Activated naive CD4-positive, alpha-beta T cell treated with anti-CD3 and anti-CD28 coated beads, Interleukin-2, amount 50 U/mL, for 24 hours (primary cell): ENCODE results near the gene MOV10L1.

Experiments used
- H3K27ac Mint-ChIP-seq: one replicate; pipeline ENCODE4 v1.8.0; 2021; ENCODE audit warnings: mild to moderate bottlenecking, mixed read lengths
- H3K27me3 Mint-ChIP-seq: one replicate; pipeline ENCODE4 v1.8.0; 2021; ENCODE audit warnings: mixed read lengths
- H3K36me3 Mint-ChIP-seq: one replicate; pipeline ENCODE4 v1.8.0; 2021; ENCODE audit warnings: mixed read lengths
- H3K4me1 Mint-ChIP-seq: one replicate; pipeline ENCODE4 v1.8.0; 2021; ENCODE audit warnings: mixed read lengths
- H3K4me3 Mint-ChIP-seq: one replicate; pipeline ENCODE4 v1.8.0; 2021; ENCODE audit warnings: mild to moderate bottlenecking, mixed read lengths
- H3K9me3 Mint-ChIP-seq: one replicate; pipeline ENCODE4 v1.8.0; 2021; ENCODE audit warnings: mixed read lengths

MOV10L1 gene

DNA sequence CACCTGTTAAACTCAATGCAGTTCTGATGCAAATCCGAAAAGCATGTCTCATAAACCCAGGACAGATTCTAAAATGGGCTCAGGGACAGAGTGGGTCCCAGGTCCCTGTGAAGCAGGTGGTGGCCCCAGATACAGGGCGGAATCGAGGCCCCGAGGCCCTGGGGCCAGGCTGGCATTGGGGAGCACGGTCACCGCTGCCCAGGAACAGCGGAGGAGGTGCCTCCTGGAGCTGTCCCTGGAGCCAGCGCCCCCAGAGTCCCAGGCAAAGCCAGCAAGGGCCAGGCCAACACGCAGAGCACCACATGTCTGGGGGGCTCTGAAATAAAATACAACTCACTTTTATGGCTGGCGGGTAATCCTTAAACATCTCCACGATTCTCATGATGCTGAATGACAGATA, 21.7 kb upstream of the MOV10L1 start:
- H3K4me1 Mint-ChIP-seq, result no peaks in the 10 kb centered on the region
- H3K4me3 Mint-ChIP-seq, result no peak overlapping the region
- H3K9me3 Mint-ChIP-seq, result no peaks in the 10 kb centered on the region
- no peaks in the 10 kb centered on the region for H3K36me3 Mint-ChIP-seq
- H3K27ac Mint-ChIP-seq, result no peak overlapping the region
- H3K27me3 Mint-ChIP-seq, result no peaks in the 10 kb centered on the region

DNA sequence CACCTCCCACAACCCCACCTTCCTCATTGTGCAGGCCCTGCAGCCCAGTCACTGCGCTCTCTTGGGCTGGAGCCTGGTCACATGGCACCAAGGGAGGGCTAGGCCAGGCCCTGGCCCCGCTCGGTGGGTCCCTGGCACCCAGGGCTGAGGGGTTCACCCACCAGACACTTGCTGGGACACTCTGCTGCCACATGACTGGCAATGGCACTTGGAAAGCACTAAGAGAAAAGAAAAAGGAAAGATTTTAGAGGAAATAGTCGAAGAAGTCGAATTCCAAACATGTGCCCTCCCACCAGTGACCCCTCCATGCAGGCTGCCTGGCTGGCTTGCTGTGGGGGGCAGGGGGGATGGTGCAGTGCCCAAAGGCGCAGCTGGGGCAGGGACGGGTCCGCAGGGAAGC, 19.4 kb upstream of the MOV10L1 start:
- no peaks in the 10 kb centered on the region for H3K9me3 Mint-ChIP-seq
- no peaks in the 10 kb centered on the region for H3K27me3 Mint-ChIP-seq

DNA sequence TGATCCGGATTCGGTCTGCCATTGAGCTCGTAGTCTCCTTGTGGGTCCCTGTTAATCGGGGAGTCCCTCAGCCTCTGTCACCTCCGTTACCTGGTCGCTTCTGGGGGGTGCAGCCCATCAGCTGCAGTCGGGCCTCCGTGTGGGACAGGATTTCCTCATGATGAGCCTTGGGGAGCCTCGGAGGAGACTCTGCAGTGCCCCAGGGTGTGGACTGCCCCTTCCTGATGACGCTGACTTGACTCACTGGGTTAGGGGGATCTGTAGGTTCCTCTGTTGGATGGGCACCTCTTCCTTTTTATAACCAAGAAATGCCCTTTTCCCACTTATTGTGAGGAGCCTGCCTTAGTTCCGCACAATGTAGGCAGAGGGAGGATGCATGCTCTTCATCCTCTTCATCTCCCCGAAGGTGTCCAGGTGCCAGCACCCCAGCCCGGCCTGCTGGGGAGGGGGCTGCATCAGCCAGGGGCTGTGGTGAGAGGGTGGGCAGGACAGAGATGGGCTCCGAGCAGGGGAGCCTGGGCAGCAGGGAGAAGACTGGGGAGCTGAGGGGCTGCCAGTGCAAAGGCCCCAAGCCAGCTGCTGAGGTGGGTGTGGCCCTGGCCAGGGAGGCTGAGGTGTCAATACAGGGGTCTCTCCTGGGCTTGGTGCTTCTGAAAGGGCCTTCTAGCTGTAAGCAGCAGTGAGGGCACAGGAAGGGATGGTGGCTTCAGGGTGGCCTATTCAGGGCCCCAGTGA, 18.2 kb upstream of the MOV10L1 start:
- Mint-ChIP-seq H3K9me3 (no peaks in the 10 kb centered on the region), H3K36me3 (no peaks in the 10 kb centered on the region), H3K4me1 (no peaks in the 10 kb centered on the region), H3K4me3 (no peak overlapping the region), H3K27me3 (no peaks in the 10 kb centered on the region), H3K27ac (no peak overlapping the region)

More for the DNA sequence above, 19.4 kb upstream of the MOV10L1 start:
- H3K27ac Mint-ChIP-seq, result no peak overlapping the region
- H3K4me1 Mint-ChIP-seq, result no peaks in the 10 kb centered on the region
- no peaks in the 10 kb centered on the region for H3K36me3 Mint-ChIP-seq
- no peak overlapping the region for H3K4me3 Mint-ChIP-seq

DNA sequence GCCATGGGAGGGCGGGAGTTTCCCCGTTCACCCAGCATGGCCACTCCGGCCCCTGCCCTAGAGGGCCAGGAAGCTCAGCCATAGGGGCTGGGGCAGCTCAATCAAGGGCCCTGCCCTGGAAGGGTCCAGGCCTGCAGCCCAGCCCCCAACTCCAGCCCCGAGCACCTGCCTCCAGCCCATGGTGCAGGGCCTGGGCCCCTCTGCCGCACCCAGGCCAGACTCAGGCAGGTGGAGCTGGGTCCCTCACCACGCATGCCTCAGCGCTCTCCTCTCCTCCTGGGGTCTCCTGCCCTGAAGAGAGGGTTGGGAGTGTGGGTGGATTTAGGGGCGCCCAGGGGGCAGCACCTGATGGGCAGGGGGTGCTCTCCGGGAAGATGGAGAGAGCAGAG, 17.6 kb upstream of the MOV10L1 start:
- Mint-ChIP-seq H3K4me3 (no peak overlapping the region), H3K9me3 (no peaks in the 10 kb centered on the region), H3K36me3 (no peaks in the 10 kb centered on the region), H3K27ac (no peak overlapping the region), H3K4me1 (no peaks in the 10 kb centered on the region), H3K27me3 (no peaks in the 10 kb centered on the region)

DNA sequence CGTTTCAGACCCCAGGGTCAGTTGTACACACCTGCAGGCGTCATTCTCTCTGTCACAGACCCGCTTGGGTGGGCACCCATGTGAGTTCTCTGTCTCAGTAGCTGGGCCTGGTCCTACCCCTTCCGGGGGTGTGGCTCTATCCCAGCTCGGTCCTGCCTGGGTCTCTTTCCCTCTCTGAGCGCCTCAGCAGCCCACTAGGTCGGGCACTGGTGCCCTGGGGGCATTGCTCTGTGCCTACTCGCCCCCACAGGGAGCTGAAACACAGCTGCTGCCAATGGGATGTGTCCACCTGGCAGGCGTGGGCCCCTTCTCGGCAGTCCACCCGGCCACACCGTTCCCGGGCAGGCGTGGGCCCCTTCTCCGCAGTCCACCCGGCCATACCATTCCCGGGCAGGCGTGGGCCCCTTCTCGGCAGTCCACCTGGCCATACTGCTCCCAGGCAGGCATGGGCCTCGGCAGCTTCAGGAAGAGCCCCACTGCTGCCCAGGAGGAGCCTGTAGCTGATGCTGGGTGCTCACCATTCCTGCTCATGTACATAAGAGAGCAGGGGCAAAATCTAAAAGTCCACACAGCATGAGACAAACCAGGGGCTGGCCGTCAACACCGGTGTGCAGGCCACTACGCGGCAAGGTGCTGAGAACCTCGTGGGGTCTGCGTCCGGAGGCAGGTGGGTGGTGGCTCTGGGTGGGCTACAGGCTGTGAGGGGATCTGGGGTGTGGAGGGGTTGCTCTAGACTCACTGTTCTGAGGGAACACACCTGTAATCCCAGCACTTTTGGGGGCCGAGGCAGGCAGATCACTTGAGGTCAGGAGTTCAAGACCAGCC, 16.9 kb upstream of the MOV10L1 start:
- no peaks in the 10 kb centered on the region for H3K36me3 Mint-ChIP-seq
- H3K9me3 Mint-ChIP-seq, result no peaks in the 10 kb centered on the region
- H3K4me1 Mint-ChIP-seq, result no peaks in the 10 kb centered on the region
- H3K4me3 Mint-ChIP-seq, result no peak overlapping the region
- H3K27ac Mint-ChIP-seq, result no peak overlapping the region
- H3K27me3 Mint-ChIP-seq, result no peaks in the 10 kb centered on the region

DNA sequence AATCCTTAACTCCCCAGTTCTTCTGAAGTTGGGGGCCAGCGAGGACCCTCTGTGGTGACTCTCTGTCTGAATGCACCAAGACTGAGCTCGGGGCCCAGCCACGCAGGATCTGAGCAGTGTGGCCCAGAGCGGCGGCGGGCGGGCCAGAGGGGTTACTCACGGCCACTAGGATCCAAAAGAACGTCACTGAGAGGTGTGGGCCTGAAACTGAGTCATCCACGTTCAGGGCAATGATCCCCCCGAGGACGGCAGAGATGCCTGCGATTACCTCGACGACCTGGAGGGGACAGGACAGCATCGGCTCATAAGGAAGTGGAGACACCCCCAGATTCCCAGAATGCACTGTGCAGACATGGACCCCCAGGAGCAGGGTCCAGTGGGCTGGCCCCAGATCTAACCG, 15.8 kb upstream of the MOV10L1 start:
- Mint-ChIP-seq H3K27ac (no peak overlapping the region), H3K27me3 (no peaks in the 10 kb centered on the region), H3K4me3 (no peak overlapping the region), H3K36me3 (no peaks in the 10 kb centered on the region), H3K4me1 (no peaks in the 10 kb centered on the region), H3K9me3 (no peaks in the 10 kb centered on the region)

DNA sequence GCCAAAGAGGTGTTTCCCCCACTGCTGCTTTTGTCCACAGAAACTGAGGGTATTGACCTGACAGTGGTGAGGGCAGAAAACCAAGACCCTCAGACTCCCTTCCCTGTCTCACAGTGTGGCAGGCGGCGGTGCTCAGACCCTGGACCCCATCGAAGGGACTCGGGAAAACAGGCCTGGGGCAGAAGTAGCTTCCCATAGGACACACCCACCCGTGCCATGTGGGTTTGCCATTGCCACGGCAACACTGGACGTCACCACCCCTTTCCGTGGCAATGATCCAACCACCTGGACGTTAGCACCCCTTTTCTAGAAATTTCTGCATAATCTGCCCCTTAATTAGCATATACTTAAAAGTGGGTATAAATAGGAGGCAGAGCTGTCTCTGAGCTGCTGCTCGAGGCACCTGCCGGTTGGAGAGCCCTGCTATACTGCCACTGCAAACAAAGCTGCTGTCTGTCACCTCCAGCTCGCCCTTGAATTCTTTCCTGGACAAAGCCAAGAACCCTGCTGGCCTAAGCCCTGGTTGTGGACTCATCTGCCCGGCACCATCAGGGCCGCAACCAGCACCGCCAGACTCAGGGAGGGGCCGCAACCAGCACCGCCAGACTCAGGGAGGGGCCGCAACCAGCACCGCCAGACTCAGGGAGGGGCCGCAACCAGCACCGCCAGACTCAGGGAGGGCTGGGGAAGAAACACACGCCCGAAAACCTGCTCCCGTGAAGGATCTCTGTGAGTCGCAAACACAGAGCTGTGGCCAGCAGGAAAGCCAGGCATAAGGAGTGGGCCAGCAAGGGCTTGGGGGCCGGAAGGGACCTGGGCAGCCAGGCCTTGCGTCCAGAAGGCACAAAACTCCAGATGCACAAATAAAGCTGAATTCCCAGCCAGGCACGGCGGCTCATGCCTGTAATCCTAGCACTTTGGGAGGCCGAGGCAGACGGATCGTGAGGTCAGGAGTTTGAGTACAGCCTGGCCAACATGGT, 15.0 kb upstream of the MOV10L1 start:
- H3K27me3 Mint-ChIP-seq, result no peaks in the 10 kb centered on the region
- no peaks in the 10 kb centered on the region for H3K36me3 Mint-ChIP-seq
- no peak overlapping the region for H3K4me3 Mint-ChIP-seq

DNA sequence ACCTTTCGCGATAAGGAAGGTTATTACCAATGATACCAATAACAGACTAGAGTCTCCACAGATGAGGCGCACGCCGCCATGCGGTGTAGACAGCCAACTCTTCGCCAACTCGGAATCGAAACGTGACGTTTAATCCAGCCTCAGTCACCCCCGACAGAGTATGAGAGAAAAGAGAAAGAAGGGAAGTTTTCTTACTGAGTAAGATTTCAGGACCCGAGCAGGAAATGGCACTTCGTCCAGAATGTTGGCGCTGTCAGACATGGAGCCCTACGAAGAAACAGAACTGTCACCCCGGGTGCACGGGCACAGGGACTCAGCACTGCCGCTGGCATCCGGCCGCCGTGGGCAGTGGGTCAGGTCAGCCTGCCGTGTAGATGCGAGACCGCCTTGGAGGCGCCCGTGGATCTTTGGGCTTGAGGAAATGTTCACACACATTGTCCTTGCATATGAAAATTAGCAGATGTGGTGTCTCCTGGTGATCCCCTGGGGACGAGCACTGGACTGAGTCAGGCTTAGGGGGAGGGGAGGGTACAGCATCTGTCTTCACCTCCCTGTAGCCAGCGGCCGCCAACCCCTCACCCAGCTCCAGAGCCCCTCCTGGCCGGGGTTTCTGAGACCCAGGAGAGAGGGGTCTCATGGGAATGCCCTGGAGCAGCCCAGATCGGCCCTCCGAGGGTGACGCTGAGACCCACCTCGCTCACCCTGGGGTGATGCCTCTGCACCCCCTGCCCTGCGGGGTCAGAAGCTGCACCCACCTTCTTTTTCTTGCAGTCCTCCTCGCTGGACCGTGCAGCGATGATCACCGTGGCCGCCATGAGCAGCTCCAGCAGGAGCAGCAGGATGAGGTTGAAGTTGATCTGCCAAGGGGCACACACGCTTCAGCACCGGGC, 12.9 kb upstream of the MOV10L1 start:
- Mint-ChIP-seq H3K4me3 (no peak overlapping the region), H3K36me3 (no peaks in the 10 kb centered on the region), H3K27me3 (peaks cover 2% of the 10 kb centered on the region), H3K27ac (no peak overlapping the region), H3K4me1 (no peaks in the 10 kb centered on the region), H3K9me3 (no peaks in the 10 kb centered on the region)

More for the DNA sequence above, 15.0 kb upstream of the MOV10L1 start:
- Mint-ChIP-seq H3K9me3 (no peaks in the 10 kb centered on the region), H3K27ac (no peak overlapping the region), H3K4me1 (no peaks in the 10 kb centered on the region)

DNA sequence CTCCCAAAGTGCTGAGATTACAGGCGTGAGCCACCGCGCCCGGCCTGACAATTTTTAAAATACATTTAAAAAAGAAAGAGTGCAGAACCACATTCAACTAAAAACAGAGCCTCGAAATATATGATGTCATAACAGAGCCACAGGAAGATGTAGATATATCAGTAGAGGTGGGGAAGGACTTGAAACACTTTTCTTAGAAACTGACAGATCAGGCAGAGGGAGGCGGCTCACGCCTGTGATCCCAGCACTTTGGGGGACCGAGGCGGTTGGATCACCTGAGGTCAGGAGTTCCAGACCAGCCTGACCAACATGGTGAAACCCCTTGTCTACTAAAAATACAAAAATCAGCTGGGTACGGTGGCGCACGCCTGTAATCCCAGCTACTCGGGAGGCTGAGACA, 11.6 kb upstream of the MOV10L1 start:
- Mint-ChIP-seq H3K9me3 (no peaks in the 10 kb centered on the region), H3K27ac (no peak overlapping the region), H3K4me3 (no peak overlapping the region)

DNA sequence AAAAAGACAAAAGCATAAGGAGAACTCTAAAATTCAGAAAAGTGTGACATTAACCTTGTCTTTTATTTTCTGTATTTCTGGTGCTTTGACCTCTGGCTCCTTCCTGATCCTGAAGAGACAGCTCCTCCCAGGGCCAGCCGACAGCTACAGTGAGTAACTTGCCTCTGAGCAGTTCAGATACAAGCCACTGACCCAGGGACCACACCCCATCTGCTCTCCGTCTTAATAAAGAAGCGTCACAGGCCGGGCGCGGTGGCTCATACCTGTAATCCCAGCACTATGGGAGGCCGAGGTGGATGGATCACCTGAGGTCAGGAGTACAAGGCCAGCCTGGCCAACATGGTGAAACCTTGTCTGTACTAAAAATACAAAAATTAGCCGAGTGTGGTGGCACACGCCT, 11.0 kb upstream of the MOV10L1 start:
- Mint-ChIP-seq H3K9me3 (no peaks in the 10 kb centered on the region), H3K4me1 (no peaks in the 10 kb centered on the region), H3K27me3 (peaks cover 3% of the 10 kb centered on the region), H3K36me3 (no peaks in the 10 kb centered on the region), H3K27ac (no peak overlapping the region), H3K4me3 (no peak overlapping the region)

More for the DNA sequence above, 11.6 kb upstream of the MOV10L1 start:
- Mint-ChIP-seq H3K4me1 (no peaks in the 10 kb centered on the region), H3K27me3 (peaks cover 3% of the 10 kb centered on the region), H3K36me3 (no peaks in the 10 kb centered on the region)

DNA sequence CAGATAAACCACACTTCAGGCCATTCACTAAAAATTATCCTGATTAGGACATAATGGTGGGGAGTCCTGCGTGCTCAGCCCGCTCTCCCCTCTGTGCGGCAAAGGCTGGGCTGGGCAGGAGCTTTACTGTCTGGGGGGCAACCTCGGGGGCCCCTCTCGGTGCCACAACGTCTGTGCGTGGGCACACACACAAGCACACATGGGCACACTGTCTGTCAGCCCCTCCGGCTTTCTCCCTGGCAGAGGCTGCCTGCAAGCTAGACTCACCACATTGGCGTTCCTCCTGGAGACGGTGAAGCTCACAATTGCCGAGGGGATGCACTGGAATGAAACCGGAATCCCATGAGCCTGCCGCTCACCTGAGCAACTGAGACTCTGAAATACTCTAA, 9.7 kb upstream of the MOV10L1 start:
- Mint-ChIP-seq H3K4me3 (no peak overlapping the region), H3K27me3 (peaks cover 6% of the 10 kb centered on the region), H3K9me3 (no peaks in the 10 kb centered on the region), H3K27ac (no peak overlapping the region), H3K4me1 (no peaks in the 10 kb centered on the region), H3K36me3 (no peaks in the 10 kb centered on the region)

DNA sequence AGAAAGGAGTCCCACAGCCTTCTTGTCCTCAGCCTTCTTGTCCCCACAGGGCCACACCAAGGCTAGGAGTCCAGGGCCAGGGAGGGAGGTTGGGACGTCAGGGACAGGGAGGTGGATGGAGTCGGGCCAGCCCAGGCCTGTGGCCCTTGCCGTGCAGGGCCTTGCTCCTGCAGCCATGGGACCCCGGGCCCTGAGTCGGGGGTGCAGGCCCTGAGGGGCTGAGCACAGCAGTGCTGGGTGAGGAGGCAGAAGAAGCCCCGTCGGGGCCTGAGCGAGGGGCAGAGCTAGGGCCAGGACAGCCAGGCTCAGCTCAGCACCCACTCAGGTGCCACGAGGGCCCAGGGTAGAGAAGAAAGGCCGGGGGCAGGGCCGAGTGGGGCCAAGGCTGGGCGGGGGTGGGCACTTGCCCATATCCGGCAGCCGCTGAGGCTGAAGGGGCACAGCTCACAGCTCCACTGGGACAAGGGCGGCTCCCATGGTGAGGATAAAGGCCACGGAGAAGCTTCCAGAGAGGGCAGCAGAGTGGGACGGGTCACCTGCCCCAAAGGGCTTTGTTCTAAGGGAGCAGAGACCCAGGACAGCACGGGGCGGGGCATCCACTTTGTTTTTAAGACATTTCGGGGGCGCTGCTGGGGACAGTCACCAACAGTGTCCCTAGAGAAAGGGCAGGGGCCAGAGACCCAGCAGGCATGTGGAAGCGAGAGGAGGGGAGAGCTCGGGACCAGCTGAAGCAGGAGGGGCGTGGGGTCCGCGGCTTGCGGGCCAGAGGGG, 8.2 kb upstream of the MOV10L1 start:
- Mint-ChIP-seq H3K9me3 (no peaks in the 10 kb centered on the region), H3K36me3 (no peaks in the 10 kb centered on the region), H3K4me1 (no peaks in the 10 kb centered on the region), H3K4me3 (no peak overlapping the region), H3K27me3 (peaks cover 9% of the 10 kb centered on the region), H3K27ac (no peak overlapping the region)

DNA sequence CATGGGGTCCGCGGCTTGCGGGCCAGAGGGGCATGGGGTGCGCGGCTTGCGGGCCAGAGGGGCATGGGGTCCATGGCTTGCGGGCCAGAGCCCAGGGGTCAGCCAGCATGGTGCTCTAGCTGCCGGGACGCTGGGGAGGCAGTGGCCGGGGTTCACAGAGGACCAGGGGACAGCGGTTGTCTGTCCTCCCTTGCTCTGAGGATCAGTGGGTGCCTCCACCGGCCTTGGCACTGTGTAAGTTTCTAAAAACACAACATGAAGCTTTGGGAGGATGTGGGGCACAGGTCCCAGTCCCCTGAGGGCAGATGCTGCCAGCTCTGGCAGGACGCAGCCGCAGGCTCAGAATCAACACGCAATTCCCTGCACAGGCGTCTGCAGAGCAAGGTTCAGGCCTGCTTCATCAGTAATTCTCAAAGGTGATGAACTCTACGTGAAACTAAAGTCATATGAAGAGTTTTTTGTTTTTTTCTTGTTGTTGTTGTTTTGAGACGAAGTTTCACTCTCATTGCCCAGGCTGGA, 7.5 kb upstream of the MOV10L1 start:
- peaks cover 12% of the 10 kb centered on the region for H3K27me3 Mint-ChIP-seq
- H3K9me3 Mint-ChIP-seq, result no peaks in the 10 kb centered on the region
- H3K36me3 Mint-ChIP-seq, result no peaks in the 10 kb centered on the region
- H3K4me1 Mint-ChIP-seq, result no peaks in the 10 kb centered on the region
- no peak overlapping the region for H3K27ac Mint-ChIP-seq
- H3K4me3 Mint-ChIP-seq, result no peak overlapping the region

DNA sequence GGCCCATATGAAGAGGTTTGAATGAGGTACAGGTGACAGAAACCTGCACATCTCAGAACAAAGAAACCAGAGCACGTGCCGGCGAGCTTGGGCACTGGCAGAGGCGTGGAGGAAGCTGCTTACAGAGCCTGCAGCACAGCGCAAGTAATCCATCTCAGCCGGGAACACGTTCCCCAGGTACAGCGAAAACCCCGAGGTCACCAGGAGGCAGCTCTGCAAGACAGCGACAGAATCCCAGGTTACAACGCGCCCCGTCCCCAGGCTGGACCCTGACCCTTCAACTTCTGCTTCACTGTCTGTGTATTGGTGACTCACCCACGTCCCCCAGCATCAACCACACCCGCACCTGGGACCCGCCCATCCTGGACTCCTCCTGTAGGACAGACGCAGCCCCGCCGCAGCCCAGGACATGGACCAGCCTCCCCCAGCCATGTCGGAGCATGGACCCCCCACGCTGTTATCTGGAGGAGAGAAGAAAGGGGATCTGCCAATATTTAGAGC, 6.8 kb upstream of the MOV10L1 start:
- no peaks in the 10 kb centered on the region for H3K9me3 Mint-ChIP-seq
- no peak overlapping the region for H3K27ac Mint-ChIP-seq
- no peaks in the 10 kb centered on the region for H3K4me1 Mint-ChIP-seq
- no peaks in the 10 kb centered on the region for H3K36me3 Mint-ChIP-seq
- no peak overlapping the region for H3K4me3 Mint-ChIP-seq
- H3K27me3 Mint-ChIP-seq, result peaks cover 16% of the 10 kb centered on the region
